Stimulated activated CD8-positive, alpha-beta memory T cell treated with anti-CD3 and anti-CD28 coated beads, Interleukin-15, amount 100 ng/mL, for 24 hours (primary cell): ENCODE data around the gene GPATCH8.

ENCODE experiments used
- DNase-seq: peaks from one replicate; pipeline ENCODE4 v3.0.0-alpha.2; 2020; ENCODE audit warnings: low read depth

Gene GPATCH8

GRCh38 chr17:44354582-44355561, 148.3 kb downstream of the GPATCH8 start:
- DNase-seq, result peak; percentile 40

- DNase-seq, result no peak
Measured at GRCh38 chr17:44353672-44354331, 149.4 kb downstream of the GPATCH8 start.

- no peak for DNase-seq
Measured at GRCh38 chr17:44352828-44353671, 150.2 kb downstream of the GPATCH8 start.

- DNase-seq, result no peak
Measured at GRCh38 chr17:44351961-44352827, 151.0 kb downstream of the GPATCH8 start.

GRCh38 chr17:44351464-44351863, 151.7 kb downstream of the GPATCH8 start:
- no peak for DNase-seq

- DNase-seq, result peak; percentile 49
Measured at GRCh38 chr17:44350733-44351226, 152.4 kb downstream of the GPATCH8 start.

- DNase-seq, result no peak
Measured at GRCh38 chr17:44349553-44350070, 153.6 kb downstream of the GPATCH8 start.

GRCh38 chr17:44348988-44349364, 154.2 kb downstream of the GPATCH8 start:
- DNase-seq, result no peak

GRCh38 chr17:44348234-44348987, 154.8 kb downstream of the GPATCH8 start:
- DNase-seq, result no peak
